ENCODE data around the gene EMID1.
"Not testable (repeated sequence)": the region's sequence is repeated elsewhere in the genome, so short reads cannot be mapped to it uniquely, and the experiment has no call there.

The EMID1 gene

GRCh38 chr22:29216873-29217666, 11.4 kb downstream of the EMID1 start:
- H3K4me3 ChIP-seq (ENCODE audit: low read length), result no peak overlapping the region
- no peaks in the 10 kb centered on the region for H3K27me3 ChIP-seq (ENCODE audit: control insufficient read depth, insufficient read depth, low read length)
- H3K36me3 ChIP-seq (ENCODE audit: control insufficient read depth, insufficient read depth, low read length), result no peaks in the 10 kb centered on the region
- H3K4me1 ChIP-seq (ENCODE audit: control insufficient read depth, insufficient read depth, low read length), result no peaks in the 10 kb centered on the region
- H3K9ac ChIP-seq (ENCODE audit: low read length), result no peak overlapping the region
- no peak overlapping the region for H3K27ac ChIP-seq (ENCODE audit: low read depth, low read length)

- H3K4me3 ChIP-seq (ENCODE audit: low read length), result no peak overlapping the region
- H3K27ac ChIP-seq (ENCODE audit: low read depth, low read length), result no peak overlapping the region
- no peaks in the 10 kb centered on the region for H3K4me1 ChIP-seq (ENCODE audit: control insufficient read depth, insufficient read depth, low read length)
- H3K9ac ChIP-seq (ENCODE audit: low read length), result no peak overlapping the region
- H3K36me3 ChIP-seq (ENCODE audit: control insufficient read depth, insufficient read depth, low read length), result no peaks in the 10 kb centered on the region
- no peaks in the 10 kb centered on the region for H3K27me3 ChIP-seq (ENCODE audit: control insufficient read depth, insufficient read depth, low read length)
These were observed 12.4 kb downstream of the EMID1 start for GRCh38 chr22:29217827-29218757.

DNA sequence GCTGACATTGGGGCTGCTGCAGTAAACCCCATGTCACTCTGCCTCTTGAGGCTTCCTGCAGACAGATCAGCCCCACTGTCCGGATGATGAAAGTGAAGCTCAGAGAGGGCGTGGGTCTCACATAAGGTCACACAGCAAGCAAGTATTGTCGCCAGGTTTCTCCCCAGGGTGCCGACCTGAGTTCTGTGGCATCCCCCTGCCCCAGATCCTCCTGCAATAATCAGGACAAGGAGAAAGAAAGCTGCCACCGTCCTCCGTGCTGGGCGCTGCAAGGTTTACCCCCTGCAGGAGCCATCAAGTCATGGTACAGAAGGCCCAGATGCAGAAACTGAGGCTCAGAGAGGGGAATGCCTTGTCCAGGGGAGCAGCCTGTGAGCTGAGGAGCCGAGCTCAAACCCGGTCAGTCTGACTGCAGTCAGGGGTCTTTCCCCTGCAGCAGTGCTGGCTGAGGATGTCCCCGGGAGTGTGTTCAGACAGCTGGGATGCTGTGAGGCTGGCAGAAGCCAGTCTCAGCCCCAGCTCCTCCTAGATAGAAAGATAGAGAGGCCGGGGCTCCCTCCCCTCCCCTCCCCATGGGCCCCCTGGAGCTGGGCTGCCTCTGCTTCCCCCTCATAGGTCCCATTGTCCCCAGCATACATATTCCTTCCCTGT, 13.2 kb downstream of the EMID1 start:
- no peak overlapping the region for H3K4me3 ChIP-seq (ENCODE audit: low read length)
- H3K9ac ChIP-seq (ENCODE audit: low read length), result no peak overlapping the region
- no peak overlapping the region for H3K27ac ChIP-seq (ENCODE audit: low read depth, low read length)
- H3K36me3 ChIP-seq (ENCODE audit: control insufficient read depth, insufficient read depth, low read length), result no peaks in the 10 kb centered on the region
- no peaks in the 10 kb centered on the region for H3K27me3 ChIP-seq (ENCODE audit: control insufficient read depth, insufficient read depth, low read length)
- peaks cover 4% of the 10 kb centered on the region for H3K4me1 ChIP-seq (ENCODE audit: control insufficient read depth, insufficient read depth, low read length)

GRCh38 chr22:29219409-29219782, 13.7 kb downstream of the EMID1 start:
- H3K27me3 ChIP-seq (ENCODE audit: control insufficient read depth, insufficient read depth, low read length); H3K36me3 ChIP-seq (ENCODE audit: control insufficient read depth, insufficient read depth, low read length); H3K4me1 ChIP-seq (ENCODE audit: control insufficient read depth, insufficient read depth, low read length); H3K4me3 ChIP-seq (ENCODE audit: low read length); H3K27ac ChIP-seq (ENCODE audit: low read depth, low read length); H3K9ac ChIP-seq (ENCODE audit: low read length): not testable (repeated sequence)

GRCh38 chr22:29219881-29220670, 14.4 kb downstream of the EMID1 start:
- Histone ChIP-seq H3K27me3 (ENCODE audit: control insufficient read depth, insufficient read depth, low read length) (no peaks in the 10 kb centered on the region), H3K27ac (ENCODE audit: low read depth, low read length) (no peak overlapping the region), H3K4me3 (ENCODE audit: low read length) (no peak overlapping the region), H3K4me1 (ENCODE audit: control insufficient read depth, insufficient read depth, low read length) (peaks cover 6% of the 10 kb centered on the region), H3K9ac (ENCODE audit: low read length) (no peak overlapping the region), H3K36me3 (ENCODE audit: control insufficient read depth, insufficient read depth, low read length) (no peaks in the 10 kb centered on the region)

DNA sequence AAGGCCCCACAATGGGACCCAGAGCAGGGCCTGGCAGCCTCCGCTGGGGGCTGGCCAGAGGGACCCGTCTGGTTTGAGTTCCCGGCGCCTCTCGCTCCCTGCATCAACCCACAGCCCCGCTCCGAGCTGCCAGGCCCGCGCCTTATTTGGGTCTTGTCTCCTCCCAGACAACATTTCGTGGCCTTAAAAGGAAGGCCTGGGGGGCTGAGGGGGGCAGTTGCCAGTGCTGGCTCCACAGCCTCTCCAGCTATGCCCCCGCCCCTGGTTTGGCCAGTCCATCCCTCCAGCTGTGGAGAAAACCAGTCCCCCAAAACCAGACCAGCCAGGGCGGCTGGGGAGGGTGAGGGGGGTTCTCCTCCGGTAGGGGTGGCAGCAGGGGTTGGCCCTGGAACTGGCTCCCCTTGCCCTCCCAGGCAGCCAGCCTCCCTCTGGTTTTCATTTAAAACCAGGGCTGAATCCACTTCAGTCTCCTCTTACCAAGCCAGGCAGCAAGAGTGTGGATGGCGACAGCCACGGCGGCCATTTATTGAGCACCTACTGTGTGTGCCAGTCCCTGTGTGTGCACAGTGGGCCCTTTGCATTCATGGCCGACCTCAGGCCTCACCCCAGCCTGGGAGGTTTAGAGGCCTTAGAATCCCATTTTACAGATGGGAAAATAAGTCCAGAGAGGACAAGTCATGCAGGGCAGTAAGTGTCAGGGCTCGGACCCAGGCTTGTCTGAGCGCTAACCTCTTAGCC, 18.6 kb downstream of the EMID1 start:
- H3K4me1 ChIP-seq (ENCODE audit: control insufficient read depth, insufficient read depth, low read length), result peaks cover 10% of the 10 kb centered on the region

DNA sequence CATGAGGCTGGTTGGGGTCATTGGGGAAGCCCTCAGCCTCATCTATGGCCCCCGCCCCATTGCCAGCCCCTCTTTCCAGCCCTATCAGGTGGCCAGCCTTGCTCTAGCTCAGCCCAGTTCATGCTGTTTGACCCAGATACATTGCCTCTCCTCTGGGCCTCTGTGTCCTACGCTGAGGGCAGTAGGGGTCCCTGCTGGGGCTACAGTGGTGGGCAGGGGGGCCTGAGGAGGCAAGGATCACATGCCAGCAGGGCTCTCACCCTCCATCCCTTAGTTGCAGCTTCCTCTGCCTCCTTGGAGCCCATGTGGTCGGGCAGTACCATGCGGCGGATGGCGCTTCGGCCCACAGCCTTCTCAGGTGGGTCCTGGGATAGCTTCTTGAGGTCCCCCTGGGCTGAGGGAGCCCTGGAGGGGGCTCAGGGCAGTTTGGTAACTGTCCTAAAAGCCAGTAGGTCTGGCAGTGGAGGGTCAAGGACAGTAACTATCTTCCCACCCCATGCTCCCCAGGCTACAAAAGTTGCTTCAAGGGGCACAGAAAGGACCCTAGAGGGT, 19.2 kb downstream of the EMID1 start:
- H3K9ac ChIP-seq (ENCODE audit: low read length), result no peak overlapping the region
- no peak overlapping the region for H3K4me3 ChIP-seq (ENCODE audit: low read length)
- H3K4me1 ChIP-seq (ENCODE audit: control insufficient read depth, insufficient read depth, low read length), result peaks cover 10% of the 10 kb centered on the region
- no peaks in the 10 kb centered on the region for H3K27me3 ChIP-seq (ENCODE audit: control insufficient read depth, insufficient read depth, low read length)
- no peaks in the 10 kb centered on the region for H3K36me3 ChIP-seq (ENCODE audit: control insufficient read depth, insufficient read depth, low read length)
- peak overlapping the region; percentile 85 for H3K27ac ChIP-seq (ENCODE audit: low read depth, low read length)

More for the DNA sequence above, 18.6 kb downstream of the EMID1 start:
- H3K27me3 ChIP-seq (ENCODE audit: control insufficient read depth, insufficient read depth, low read length), result no peaks in the 10 kb centered on the region
- no peak overlapping the region for H3K4me3 ChIP-seq (ENCODE audit: low read length)
- peak overlapping the region; percentile 85 for H3K27ac ChIP-seq (ENCODE audit: low read depth, low read length)
- H3K36me3 ChIP-seq (ENCODE audit: control insufficient read depth, insufficient read depth, low read length), result no peaks in the 10 kb centered on the region
- no peak overlapping the region for H3K9ac ChIP-seq (ENCODE audit: low read length)

DNA sequence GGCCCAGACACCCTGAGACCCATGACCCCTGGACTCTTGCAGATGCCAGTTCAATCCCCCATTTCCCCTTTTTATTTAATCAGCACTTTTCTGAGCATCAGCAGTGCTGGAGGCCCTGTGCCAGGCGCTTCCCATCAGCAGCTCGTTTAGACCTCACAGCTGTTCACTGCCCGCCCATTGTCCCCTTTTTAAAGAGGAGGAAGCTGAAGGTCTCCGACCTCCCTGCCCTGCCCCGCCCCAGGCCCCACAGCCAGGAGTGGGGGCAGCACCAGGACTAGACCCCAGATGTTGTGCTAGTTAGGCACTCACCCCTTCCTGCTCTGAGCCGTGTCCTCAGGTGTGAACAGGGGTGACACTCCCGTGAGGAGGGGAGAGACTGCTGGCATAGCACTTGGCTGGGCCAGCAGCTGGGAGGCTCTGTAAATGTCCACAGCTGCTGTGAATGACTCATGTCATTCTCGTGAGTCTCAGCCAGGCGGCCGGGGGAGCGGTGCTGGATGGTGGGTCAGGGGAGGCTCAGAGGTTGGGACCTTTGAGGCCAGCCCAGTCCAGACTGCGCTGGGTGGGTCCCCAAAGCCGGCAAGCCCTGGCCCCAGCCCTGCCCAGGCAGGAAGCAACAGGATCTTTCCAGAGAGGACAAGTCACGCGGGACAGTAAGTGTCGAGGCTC, 19.9 kb downstream of the EMID1 start:
- H3K4me1 ChIP-seq (ENCODE audit: control insufficient read depth, insufficient read depth, low read length), result peaks cover 10% of the 10 kb centered on the region
- no peaks in the 10 kb centered on the region for H3K27me3 ChIP-seq (ENCODE audit: control insufficient read depth, insufficient read depth, low read length)
- no peaks in the 10 kb centered on the region for H3K36me3 ChIP-seq (ENCODE audit: control insufficient read depth, insufficient read depth, low read length)
- no peak overlapping the region for H3K9ac ChIP-seq (ENCODE audit: low read length)
- peak overlapping the region; percentile 85 for H3K27ac ChIP-seq (ENCODE audit: low read depth, low read length)
- no peak overlapping the region for H3K4me3 ChIP-seq (ENCODE audit: low read length)

DNA sequence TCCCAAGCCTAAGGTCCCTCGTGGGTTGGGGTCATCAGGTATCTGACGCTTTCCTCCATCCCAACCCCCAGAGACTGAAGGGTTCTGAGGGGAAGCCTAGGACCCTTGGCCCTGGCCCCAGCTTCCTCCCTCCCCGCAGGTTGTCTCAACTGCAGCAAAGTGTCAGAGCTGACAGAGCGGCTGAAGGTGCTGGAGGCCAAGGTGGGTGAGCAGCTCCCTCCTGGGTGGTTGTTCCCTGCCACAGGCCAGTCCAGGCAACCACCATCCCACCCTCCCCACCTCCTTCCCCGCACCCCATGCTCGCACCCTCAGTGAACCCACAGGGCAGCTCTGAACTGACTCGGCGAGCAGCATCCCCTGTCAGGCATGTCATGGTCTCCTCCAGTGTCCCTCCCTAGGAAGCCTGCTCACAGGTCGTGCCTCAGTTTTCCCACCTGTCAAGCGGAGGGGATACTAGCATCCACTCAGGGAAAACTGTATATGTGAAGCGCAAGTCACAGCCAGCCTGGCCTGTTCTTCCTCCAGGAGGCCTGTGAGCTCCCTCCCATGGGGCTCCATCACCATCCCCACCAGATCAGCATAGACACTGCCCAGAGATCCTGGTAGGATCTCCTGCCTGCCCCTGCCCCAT, 20.8 kb downstream of the EMID1 start:
- Histone ChIP-seq H3K4me1 (ENCODE audit: control insufficient read depth, insufficient read depth, low read length) (peaks cover 10% of the 10 kb centered on the region), H3K4me3 (ENCODE audit: low read length) (no peak overlapping the region), H3K27me3 (ENCODE audit: control insufficient read depth, insufficient read depth, low read length) (no peaks in the 10 kb centered on the region), H3K9ac (ENCODE audit: low read length) (no peak overlapping the region), H3K36me3 (ENCODE audit: control insufficient read depth, insufficient read depth, low read length) (no peaks in the 10 kb centered on the region), H3K27ac (ENCODE audit: low read depth, low read length) (no peak overlapping the region)

DNA sequence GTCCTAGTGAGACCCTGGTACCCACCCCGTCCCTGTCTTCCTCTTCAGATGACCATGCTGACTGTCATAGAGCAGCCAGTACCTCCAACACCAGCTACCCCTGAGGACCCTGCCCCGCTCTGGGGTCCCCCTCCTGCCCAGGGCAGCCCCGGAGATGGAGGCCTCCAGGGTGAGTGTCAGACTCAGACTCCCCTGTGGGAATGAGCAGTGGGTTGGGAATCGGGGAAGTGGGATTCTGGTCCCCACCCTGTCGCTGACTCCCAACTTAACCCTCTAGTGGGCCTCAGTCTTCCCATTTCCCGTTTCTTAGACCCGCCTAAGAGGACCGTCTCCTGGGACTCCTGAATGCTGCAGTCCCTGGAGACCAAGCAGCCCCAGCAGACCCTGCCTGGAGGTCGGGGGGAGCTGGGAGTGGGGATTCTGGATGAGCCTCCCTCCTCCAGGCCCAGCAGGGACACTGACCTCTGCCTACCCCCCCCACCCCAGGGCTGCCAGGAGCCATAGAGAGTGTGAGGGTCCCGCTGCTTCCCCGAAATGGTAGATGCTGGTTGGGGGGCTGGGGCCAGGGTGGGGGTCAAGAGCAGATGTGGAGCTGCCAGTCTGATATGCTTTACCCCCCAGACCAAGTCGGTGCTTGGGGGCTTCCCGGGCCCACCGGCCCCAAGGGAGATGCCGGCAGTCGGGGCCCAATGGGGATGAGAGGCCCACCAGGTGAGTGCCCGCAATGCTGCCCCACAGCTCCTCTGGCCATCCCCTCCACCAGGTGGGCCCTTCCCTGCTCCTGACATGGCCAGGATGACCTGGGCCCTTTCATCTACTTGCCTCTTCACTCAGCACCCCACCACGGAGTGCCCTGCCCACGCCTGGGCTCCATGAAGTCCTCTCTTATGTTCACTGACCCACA, 25.5 kb downstream of the EMID1 start:
- no peak overlapping the region for H3K4me3 ChIP-seq (ENCODE audit: low read length)
- H3K36me3 ChIP-seq (ENCODE audit: control insufficient read depth, insufficient read depth, low read length), result no peaks in the 10 kb centered on the region
- no peak overlapping the region for H3K27ac ChIP-seq (ENCODE audit: low read depth, low read length)
- H3K27me3 ChIP-seq (ENCODE audit: control insufficient read depth, insufficient read depth, low read length), result no peaks in the 10 kb centered on the region
- no peak overlapping the region for H3K9ac ChIP-seq (ENCODE audit: low read length)
- H3K4me1 ChIP-seq (ENCODE audit: control insufficient read depth, insufficient read depth, low read length), result no peaks in the 10 kb centered on the region

Measured in rectal smooth muscle tissue (tissue), 1 donor.